Non-pigmented ciliary epithelial cell (primary cell): ENCODE measurements around the gene OR2AE1.

Experiments
- DNase-seq: peaks from one replicate; pipeline ENCODE4 v3.0.0-alpha.2; 2010; ENCODE audit warnings: low read depth

Gene OR2AE1

DNA sequence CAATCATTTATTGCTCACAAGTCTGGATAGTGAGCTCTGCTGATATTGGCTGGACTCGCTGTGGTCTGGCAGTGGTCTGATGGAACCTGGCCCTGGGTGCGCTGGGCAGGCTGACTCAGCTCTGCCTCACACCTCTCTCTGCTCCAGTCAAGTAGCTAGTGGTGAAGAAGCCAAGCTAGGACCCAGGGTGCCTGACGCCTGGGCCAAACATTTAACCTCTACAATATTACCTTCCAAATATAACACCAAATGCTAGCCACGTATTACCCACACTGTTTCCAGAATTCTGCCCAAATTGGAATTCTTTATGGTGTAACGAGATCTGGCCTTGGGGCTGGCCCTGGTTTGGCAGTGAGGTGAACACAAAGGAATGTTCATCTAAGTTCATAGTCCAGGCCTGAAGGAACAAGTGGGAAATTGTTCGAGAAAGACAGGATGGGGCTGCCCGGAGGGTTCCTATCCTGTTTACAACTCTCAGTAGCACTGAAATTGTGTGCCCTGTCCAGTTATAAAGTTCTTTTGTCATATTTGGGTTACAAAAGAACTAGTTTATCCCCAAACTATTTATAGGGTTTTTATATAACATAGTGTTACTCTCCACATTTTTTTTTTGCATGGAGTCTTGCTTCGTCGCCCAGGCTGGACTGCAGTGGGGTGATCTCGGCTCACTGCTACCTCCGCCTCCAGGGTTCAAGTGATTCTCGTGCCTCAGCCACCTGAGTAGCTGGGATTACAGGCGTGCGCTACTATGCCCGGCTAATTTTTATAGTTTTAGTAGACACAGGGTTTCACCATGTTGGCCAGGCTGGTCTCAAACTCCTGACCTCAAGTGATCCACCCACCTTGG is 16.3 kb downstream of the OR2AE1 start:
- DNase-seq = peak; percentile 20

DNA sequence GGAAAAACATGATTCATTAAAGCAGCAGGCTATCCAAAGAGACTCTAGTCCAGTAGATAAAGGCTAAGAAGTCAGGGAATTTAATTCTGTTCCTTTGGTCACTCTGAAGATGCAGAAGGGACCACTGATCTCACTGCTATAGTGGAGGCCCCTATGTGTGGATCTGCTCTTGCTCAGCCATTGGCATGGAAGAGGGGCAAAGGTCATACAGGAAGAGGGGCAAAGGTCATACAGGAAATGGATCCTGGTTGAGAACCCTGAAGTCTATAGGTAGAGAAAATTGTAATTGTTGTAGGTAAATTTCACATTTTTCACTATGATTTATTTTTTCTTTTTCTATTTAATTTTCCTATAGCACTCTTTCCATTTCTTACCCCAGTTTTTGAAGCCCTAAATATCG is 21.6 kb downstream of the OR2AE1 start:
- no peak for DNase-seq

- DNase-seq = no peak
These were observed 28.2 kb downstream of the OR2AE1 start for GRCh38 chr7:99848420-99849216.

GRCh38 chr7:99844328-99844727 is 32.5 kb downstream of the OR2AE1 start:
- no peak for DNase-seq

DNA sequence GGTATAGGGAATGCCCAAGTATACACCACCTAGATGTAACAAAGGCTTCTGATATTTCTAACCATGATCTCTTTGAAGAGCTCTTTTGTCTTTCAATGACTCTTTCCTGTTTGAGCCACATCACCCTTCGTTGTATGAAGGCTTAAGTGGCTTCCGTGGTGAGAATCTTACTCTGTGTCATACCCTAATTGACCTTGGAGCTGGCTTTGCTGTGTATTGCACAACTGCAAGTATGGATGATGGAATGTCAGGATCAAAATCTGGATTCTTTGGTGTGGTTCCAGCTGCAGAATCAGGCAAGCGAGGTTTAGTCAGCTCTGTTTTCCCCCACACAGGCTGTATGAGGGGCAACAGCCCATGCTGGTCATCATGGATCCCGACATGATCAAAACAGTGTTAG is 33.0 kb downstream of the OR2AE1 start:
- DNase-seq = no peak

DNA sequence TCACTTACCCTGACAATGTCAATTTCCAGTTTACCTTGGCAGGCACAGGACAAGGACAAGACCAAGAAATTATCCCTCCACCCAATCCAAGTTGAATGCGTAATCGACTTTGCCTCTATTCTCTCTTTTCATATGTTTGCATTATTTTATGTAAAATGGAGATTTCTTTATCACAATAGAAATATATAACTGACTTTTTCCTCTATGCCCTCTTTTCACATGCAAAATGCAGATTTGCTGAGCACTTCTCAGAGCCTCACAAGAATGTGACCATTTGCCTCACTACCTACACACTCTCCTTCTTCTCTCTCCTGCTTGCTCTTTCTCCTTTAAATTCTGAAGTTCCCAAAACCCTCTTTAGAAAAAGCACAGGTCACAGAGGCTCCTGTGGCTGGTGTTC is 33.9 kb downstream of the OR2AE1 start:
- DNase-seq = no peak

GRCh38 chr7:99840136-99840869 is 36.5 kb downstream of the OR2AE1 start:
- no peak for DNase-seq

DNA sequence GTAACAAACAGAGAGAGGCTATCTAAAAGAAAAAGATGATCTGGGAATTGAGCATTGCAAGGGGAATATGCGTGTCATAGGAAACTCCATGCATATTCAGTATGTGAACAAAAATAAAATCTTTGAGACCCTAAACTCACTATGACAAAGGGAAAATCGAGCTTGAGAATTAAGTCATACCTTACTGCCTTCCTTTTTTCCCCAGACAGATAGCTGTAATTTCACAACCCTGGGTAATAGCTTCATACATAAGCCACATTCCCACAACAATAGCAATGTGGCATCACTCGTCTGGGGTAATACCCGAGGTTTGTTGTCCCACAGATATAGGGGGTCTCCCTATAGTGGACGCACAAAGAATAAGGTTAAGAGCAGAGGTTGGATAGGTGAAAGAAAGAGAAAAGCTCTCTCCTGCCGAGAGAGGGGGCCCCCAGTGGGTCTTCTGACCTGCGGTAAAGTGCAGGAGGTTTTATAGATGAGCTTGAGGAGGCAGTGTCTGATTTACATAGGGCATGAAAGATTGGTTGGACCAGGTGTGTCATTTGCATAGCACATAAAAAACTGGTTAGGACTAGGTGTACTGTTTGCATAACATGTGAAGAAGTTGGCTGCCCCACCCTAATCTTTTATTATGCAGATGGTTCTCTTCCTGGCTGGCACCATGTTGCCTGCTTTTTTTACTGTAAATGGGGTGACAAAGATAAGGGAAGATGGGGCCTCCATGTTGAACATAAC is 37.4 kb downstream of the OR2AE1 start:
- DNase-seq = no peak

DNA sequence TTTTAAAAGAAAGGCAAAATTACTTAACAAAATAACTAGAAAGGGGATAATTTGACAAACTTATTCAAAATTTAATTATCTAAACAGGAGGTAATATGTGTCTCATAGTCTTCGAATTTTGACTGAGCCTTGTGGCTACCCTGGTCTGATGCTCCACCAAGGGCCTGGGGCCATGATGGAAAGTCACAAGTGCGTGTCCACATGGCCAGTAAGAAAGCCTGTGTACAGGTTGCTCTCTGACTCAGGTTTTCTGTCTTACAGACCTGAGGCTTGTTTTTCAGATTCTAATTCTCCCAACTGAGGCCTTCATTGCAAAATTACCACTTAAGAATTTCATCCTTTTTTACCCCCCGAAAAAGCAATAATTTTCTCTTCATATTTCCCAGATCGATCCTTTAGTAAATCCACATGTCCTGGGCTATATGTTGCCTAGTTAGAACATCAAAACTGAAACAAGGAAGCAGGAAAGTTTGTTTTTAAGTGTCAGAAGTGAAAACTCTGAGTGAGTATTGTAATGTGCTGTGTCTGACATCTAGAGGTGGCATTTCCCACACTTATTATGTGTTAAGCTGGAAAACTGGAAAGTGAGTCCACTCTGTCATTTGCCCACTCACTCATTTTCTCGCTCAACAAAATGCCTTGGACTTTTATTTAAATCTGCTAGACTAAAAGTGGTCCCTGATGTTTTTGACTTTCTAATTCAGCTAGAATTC is 39.0 kb downstream of the OR2AE1 start:
- no peak for DNase-seq

DNA sequence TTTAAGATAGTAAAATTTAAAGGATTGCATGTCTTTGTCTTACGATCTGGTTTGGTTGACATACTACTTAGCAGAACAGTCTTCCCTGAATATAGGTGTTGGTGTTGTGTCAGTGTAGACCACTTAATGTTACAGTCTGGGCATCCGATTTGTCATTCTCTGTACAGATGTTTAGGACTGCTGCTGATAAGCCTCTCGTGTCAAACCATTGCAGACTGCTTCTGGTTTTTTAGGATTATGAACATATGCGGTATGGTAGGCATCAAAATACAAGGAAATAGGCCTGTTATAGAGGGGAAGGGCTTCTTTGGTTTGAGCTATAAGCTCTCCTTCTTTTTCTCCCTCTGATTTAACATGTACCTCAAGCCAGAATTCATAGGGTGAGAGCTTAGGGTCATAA is 41.6 kb downstream of the OR2AE1 start:
- no peak for DNase-seq

- no peak for DNase-seq
These were observed 42.5 kb downstream of the OR2AE1 start for GRCh38 chr7:99834382-99834781.

- DNase-seq = no peak
These were observed 43.5 kb downstream of the OR2AE1 start for GRCh38 chr7:99833289-99833877.

GRCh38 chr7:99831595-99831994 is 45.2 kb downstream of the OR2AE1 start:
- DNase-seq = no peak

GRCh38 chr7:99829524-99830160 is 47.2 kb downstream of the OR2AE1 start:
- DNase-seq = no peak

DNA sequence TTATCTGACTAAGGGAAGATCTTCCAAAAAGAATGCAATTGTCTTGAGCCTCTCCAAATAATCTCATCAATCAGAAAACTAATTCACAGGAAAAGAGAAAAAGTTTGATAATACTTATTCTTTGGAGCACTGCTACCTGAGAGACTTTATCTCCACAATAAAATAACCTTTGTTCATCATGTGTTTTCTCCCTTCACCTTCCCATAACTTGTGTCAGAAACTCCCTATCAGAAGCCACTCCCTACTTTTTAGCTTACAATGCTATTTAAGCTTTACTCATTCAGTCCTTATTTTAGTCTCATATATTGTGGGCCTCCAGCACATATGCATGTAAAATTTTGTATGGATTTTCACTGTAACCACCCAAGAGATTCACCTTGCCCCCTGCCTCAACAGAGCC is 48.0 kb downstream of the OR2AE1 start:
- DNase-seq = no peak

DNA sequence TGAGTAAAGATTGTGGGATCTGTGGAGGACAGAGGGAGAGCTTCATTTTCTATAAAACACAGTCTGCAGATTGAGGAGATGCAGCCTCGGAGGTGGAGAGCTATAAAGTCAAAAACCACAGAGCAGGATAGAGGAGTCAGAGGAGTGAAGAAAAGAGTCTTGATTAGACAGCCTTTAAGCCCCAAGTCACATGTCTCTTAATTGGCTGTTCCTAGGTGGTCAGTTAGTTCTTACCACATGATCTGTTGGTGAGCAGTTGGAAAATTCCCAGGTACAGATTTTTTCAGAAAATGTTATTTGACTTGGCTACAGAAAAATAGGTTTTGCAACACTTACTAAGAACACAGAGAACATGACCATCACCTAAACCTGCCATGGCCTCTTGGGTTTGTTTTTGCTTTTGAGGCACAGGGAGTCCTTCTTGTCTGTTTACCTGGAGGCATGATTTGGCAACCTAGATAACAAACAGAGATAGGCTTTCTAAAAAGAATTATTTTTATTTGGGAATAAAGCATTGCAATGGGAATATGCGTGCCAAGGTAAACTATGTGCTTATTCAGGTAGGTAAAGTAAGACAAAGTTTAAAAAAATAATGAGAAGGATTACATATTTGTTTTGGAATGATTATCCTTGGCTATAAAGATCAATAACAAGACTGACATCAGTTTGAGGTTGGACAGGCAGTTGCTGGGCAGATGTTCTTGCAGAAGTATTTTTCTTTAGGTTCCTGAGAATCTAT is 49.6 kb downstream of the OR2AE1 start:
- no peak for DNase-seq
